Uterus (tissue), 2 donors: ENCODE results near the gene FAM229A.

Experiments used
- CTCF ChIP-seq, 4 experiments: fragments of 200-600 bp in 2 of 4; fragments of 450-650 bp in 2 of 4; sonication (generic) in 2 of 4; IDR thresholded peaks; one replicate each; pipeline ENCODE4 v1.5.1; 2016 to 2019; ENCODE audit warnings: antibody characterized with exemption in 4 of 4, mild to moderate bottlenecking in 2 of 4, moderate library complexity in 1 of 4
- POLR2A ChIP-seq, 2 donors: fragments of 450-650 bp; IDR thresholded peaks; one replicate each; pipeline ENCODE4 v1.6.1; 2016; ENCODE audit warnings: antibody characterized with exemption in 2 of 2, mild to moderate bottlenecking in 1 of 2, moderate library complexity in 1 of 2

GRCh38 chr1:32377541-32378220 lies 15.4 kb upstream of the FAM229A start:
- TF ChIP-seq POLR2A (IDR thresholded peaks at IDR 0.05) = no peak
- TF ChIP-seq CTCF (IDR thresholded peaks at IDR 0.05) = no peak
